Activated CD8-positive, alpha-beta memory T cell treated with anti-CD3 and anti-CD28 coated beads for 1 hour (primary cell): ENCODE measurements around the gene PARN.
"Not testable (repeated sequence)": the region's sequence is repeated elsewhere in the genome, so short reads cannot be mapped to it uniquely, and the experiment has no call there.

Experiments used
- DNase-seq, 2 donors: peaks; one replicate each; pipeline ENCODE4 v3.0.0-alpha.2; 2020; ENCODE audit warnings: low read depth in 1 of 2; ENCODE audit errors: extremely low read depth in 1 of 2

Gene PARN

DNA sequence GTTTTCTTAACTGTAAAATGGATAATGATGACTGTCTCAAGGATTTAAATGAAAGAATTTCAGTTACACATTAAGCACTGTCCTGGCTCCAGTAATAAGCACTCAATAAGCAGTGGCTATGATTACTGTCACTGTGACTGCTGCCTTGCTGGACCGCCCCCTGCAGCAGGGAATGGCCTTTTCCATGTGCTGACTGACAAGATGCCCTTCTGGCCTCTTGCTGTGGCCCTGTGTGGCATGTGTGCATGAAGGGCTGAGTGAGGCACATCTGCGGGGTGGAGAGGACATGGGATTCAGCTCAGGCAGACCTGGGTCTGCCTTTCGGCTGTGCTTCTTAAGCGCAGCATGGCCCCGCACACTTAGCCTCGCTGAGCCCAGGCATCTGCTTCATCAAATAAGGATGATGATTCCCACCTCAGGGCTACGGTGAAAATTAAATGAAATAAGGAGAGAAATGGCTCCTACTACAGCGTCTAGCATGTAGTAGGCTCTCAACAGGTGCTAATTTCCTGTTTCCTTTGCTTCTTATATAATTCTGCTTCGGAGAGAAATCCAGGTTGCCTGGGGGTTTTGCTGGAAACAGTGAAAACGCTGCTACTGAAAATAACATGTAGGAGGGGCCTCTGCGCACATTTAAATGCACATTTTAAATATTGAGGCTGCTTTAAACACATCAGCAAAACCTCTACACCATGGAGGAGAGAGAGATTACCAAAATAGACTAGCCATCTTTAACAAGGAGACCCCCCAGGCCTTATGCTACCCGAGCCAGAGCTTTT, 183.9 kb downstream of the PARN start:
- no peak for DNase-seq

DNA sequence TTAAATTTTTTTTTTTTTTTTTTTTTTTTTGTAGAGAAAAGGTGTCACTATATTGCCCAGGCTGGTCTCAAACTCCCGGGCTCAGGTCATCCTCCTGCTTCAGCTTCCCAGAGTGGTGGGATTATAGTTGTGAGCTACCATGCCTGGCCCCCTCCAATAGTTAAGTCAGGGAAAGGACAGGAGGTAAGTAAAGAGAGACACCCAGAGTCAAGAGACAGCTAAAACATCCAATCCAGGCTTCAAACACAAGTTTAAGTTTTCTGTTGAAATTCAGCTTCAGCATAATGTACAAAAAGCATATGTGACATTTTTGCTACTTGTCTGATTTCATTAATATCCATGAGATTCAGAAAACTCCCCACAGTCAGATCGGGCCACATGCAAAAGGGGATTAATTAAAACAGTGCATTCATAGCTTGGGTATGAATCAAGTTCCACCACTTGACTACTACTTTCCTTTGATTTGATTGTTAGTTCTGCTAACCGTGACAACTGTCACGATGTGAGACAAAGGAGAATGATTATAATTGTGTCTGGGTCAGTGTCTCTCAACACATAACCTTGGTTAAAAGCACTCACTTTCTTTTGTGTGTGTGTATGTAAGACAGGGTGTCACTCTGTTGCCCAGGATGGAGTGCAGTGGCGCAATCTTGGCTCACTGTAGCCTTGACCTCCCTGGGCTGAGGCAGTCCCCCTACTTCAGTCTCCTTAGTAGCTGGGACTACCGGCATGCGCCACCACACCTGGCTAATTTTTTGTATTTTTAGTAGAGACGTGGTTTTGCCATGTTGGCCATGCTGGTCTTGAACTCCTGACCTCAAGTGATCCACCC, 184.9 kb downstream of the PARN start:
- DNase-seq, result no peak

DNA sequence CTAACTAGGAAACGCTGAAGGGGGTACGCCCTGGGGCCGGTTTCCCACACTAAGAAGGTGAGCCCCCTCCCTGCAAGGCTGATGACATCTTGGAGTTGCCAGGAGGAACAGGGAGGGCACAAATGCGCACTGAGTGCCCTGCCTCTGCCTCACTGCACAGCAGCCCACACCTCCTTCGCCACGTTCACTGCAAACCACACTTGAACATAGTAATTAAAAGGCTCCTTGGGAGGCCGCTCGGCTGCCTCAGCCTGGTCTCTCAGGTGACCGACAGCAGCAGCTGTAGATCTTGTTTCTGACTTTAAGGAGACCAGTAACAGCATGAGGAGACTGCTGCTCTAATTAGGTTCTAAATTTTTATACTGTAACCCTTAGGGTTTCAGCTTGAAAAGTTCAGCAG, 188.5 kb downstream of the PARN start:
- DNase-seq, result not testable (repeated sequence)

DNA sequence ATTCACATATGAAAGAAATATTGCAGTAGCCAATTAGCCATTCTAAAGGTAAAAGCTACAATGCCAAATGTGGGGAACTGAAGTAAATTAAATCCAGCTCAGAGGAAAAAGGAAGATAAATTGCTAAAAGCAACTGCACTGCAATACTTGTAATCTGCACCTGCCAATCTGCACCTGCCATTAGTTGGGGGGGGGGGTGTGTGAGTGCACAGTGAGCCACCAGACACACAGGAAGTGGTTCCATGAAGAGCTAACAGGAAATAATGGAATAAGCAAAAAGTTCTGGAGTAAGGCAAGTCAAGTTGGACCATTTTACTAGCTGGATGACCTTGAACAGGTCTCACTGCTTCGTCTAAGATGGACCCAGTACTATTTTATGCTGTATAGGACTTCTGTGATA, 191.8 kb downstream of the PARN start:
- DNase-seq, result no peak

GRCh38 chr16:14437426-14437825, 192.6 kb downstream of the PARN start:
- DNase-seq, result no peak

DNA sequence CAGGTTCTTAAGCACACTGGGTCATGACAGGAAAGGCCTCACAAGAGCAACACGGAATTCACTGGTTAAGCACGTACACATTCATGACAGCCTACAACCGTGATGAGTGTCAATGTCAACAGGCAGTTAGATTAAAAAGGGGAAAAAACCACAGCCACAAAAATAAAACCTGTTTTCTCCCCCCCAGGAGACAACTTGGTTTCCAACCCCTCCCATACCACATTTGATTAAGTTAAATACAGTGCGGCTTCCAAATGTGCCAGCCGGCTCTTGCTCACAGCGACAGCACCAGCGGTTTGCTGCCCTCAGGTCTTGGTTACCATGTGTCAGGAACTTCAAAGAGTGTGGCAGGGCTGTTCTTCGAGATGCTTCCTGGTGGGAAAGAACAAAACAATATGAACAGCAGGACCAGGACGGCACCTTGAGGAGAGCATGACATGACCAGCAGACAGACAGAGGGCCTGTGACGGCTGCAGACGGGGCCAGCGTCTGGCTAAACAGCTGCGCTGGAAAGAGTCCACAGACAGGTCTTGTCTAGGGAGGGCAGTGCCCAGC, 193.6 kb downstream of the PARN start:
- DNase-seq, result no peak

DNA sequence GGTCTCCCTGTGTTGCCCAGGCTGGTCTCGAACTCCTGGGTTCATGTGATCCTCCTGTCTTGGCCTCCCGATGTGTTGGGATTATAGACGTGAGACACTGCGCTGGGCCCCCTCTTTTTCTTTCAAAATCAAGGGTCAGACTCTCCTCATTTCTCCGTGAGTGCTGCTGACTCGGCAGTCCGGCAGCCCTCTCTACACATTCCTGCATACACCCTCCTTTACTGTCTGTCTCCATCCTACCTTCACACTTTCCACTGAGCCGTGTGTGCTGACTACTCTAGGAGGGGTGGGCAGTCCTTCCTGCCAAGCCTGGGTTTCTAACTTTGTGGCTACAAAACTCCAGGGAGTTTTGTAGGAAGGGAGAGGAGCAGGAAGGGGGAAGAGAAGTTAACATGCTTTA, 195.2 kb downstream of the PARN start:
- DNase-seq, result no peak

DNA sequence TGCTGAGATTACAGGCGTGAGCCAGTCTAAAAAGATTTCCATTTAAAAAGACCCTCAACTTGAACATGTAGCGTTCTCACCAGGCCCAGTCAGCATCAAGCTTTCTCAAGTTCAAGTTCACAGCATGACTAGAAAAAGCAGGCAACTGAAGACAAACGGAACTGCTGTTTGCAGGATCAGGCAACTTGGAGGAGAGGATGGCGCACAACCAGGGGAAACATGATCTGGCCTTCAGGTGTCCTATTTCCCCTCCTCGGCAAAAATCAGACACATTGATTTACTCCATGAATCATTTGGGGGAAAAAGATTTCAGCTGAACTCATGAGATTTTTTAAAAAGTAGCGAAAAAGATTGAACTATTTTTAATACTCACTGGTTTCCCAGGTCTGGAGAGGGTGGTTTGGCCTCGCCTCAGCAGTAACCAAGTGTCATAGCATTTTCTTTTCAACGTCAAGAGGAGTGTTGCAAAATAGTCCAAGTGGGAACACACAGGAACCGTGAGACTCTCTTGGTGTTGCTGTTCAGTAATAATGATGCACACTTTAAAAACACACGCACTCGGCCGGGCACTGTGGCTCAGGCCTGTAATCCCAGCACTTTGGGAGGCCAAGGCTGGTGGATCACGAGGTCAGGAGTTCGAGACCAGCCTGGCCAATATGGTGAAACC, 201.0 kb downstream of the PARN start:
- DNase-seq, result not testable (repeated sequence)

DNA sequence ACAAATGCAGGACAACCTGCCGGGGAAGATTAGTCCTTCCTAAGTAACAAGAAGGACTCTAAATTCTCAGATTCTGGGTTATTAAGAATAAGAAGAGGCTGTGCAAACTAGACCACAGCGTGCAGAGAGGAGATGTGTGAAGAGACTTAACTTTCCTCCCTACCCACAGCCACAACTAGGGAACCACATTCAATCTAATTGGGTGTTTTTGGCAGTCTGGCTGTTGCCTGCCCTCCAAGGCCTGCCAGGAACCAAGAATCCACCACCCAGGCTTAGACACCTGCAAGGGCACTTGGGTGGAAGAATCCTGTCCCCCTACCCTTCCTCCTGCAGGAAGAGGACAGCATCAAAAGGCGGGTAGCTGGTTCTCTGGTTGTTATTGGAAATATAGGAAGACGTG, 202.0 kb downstream of the PARN start:
- DNase-seq, result no peak

DNA sequence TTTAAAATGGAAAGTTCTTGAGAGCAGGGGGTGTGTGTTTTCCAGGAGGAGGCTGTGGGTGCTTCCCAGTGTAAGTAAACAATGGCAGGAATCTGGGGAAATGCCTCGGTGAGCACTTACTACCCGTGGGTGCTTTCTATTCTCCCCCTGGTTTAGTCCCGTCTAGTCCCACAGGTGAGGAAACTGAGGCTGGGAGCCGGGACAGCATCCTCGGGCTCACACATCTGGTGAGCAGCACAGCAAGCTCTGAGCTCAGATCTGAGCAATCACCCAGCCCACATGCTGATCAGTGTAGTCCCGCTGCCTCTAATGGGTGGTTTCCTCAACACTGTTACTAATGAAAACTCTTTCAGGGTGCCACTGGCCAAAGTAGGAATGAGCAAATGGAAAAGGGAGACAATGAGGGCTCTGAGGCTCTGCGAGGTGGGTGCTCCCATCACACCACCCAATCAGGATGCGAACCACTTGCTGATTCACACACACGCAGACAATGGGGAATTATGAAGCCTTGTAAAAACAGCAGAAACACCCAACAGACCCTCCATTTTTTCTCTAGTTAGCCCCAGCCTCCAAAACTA, 202.6 kb downstream of the PARN start:
- no peak for DNase-seq

GRCh38 chr16:14424595-14424994, 205.5 kb downstream of the PARN start:
- no peak for DNase-seq

GRCh38 chr16:14423344-14423743, 206.7 kb downstream of the PARN start:
- no peak for DNase-seq

DNA sequence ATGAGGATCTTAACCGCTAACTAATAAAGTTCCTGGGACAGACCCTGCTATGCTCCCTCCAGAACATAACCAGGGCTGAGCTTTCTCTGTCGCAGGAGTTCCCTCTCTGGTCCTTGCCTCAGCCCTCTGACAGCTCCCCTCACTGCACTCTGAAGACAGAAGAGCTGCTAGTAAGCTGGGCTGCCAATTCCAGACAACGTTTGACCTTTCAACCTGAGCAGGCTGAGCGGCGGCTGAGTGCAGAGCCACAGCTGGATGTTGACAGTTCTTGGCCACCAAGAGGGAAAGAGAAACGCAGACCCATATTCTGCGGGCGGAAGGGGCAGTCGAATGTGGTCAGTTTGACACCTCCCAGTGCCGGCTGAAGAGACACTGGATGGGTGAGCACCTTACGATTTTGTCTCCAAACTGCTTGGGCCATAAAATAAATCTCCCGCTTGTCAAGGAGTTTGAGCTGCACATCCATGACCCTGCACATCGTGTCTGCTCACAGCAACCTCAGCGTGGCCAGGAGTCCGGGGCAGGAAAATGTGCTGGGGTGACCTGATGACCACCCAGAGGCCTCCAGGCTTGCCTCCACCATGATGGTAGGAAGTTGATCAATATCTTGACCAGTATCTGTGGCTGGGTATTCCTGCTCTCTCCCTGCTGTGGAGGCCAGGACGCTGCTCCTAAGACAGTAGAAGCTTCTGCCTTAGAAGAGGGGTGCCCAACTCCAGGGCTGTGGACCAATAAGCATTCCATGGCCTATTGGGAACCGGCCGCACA, 209.2 kb downstream of the PARN start:
- no peak for DNase-seq

DNA sequence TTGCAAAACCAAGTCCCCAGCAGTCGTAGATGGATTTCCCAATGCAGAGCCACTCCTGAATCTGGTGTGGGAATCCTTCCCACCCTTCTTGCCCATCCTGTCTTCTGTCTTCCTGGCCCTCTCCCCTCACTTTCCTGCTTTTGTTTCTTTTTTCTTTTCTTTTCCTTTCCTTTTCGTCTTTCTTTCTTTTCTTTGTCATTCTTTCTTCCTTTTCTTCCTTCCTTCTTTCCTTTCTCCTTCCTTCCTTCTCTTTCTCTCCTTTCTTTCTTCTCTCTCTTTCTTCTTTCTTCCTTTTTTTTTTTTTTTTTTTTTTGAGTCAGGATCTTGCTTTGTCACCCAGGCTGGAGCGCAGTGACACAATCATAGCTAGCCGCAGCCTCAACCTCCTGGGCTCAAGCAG, 209.8 kb downstream of the PARN start:
- DNase-seq, result not testable (repeated sequence)

- no peak for DNase-seq
Measured at GRCh38 chr16:14419817-14420216, 210.2 kb downstream of the PARN start.

- DNase-seq, result no peak
Measured at GRCh38 chr16:14418795-14419225, 211.2 kb downstream of the PARN start.

DNA sequence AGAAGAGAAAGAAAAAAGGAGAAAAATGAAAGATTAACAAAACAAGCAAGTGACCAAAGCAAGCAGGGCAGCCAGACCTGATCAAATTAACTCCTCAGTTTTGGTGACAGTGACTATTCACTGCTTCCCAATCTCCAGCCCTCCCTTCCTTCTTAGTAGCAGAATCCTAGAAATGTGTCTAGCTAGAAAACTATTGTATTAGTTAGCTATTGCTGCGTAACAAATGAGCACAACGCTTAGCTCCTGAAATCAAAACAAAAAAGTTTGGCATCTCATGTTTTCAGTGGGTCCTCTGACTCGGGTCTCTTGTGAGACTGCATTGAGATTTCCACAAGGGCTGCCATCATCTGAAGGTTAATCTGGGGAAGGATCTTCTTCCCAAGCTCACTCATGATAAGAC, 213.9 kb downstream of the PARN start:
- no peak for DNase-seq

DNA sequence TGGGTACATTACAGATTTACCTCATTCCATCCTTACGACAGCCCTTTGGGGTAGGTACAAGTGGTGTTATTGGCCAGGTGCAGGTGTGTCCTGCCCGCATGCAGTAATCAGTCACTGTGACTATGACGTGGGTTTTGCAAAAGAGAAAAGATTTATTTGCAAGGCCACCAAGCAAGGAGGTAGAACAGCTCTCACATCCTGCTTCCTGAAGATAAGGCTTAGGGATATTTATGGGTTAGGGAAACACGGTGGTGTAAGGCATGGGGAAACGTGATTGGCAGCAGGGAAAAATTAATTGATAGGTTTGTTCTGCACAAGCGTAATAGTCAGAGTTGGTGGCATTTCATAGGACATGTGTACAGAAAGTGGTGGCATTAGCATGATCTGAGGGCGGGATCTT, 214.8 kb downstream of the PARN start:
- no peak for DNase-seq

DNA sequence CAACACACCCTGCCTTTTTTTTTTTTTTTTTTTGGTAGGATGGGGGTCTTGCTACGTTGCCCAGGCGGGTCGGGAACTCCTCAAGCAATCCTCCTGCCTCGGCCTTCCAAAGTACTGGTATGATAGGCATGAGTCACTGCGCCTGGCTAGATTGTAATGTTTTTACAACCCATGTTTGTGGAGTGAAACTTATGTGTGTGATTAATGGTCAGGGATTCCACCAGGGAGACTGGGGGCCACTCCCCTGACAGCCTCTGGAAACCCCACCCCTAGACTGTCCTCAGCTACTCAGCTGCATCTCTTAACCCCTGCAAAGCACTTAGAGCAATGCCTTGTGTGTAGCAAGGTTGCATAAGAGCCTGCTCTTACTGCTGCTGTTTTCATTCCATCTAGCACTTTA, 220.5 kb downstream of the PARN start:
- DNase-seq, result no peak

DNA sequence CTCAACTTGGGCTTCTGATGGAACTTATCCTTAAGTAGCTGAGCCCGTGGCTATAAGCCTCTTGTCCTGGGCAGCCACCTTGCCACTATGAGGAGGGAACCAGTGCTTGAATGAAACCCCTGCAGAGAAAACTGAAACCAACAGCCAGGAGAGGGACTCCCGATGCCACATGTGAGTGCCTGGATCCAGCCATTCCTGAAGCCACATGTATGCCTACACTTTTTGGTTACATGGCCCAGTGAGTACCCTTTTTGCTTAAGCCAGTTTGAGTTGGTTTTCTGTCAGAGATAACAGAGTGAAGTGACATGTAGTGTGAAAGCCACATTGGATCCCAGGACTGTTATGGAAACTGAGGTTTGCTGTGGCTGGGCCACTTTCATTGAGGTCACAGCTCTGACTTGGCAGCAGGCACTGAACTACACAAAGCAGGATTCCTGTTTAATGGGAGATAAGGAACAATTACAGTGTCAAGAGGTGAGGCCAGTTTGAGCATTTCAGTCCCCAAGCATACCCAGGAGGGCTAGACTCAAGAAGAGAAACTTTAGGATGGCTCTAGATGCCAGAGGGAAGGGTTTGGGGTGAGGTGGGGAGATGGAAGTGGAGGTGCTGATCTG, 222.2 kb downstream of the PARN start:
- DNase-seq, result no peak
